ENCODE data around the gene DDX51. TPM values are rescaled to one million over a fixed set of nuclear protein-coding genes. Genes with fewer than 3 reads are reported as not detected.
"Not testable (repeated sequence)": the region's sequence is repeated elsewhere in the genome, so short reads cannot be mapped to it uniquely, and the experiment has no call there.

DDX51 gene
- total and polyA plus RNA-seq, 2 donors (not counting 1 experiment from before 2014, with no cell fraction given), result 46.3 to 60.8 TPM

GRCh38 chr12:132105467-132105866 is 38.7 kb downstream of the DDX51 start:
- POLR2A ChIA-PET, result no interaction called here
- Histone ChIP-seq H3K27me3 (replicated peaks in 1 of 4; ENCODE audit: control extremely low read depth in 1 of 4, control insufficient read depth in 3 of 4, insufficient read depth in 4 of 4, low read length in 3 of 4) (no peaks in the 10 kb centered on the region), H2AFZ (ENCODE audit: insufficient read depth, low read depth, low read length, poor library complexity, severe bottlenecking) (no peak overlapping the region), H3K4me2 (replicated peaks; ENCODE audit: low read depth, low read length, poor library complexity, severe bottlenecking) (no peak overlapping the region), H3K4me1 (ENCODE audit: control insufficient read depth in 2 of 2, insufficient read depth in 2 of 2, low read length in 2 of 2) (no peaks in the 10 kb centered on the region), H3K79me2 (ENCODE audit: control insufficient read depth, insufficient read depth, low read length) (no peaks in the 10 kb centered on the region), H3K4me3 (ENCODE audit: control extremely low read depth in 1 of 5, extremely low read depth in 1 of 5, insufficient read depth in 1 of 5, low read depth in 2 of 5, low read length in 4 of 5) (no peak overlapping the region), H3K36me3 (replicated peaks in 1 of 2; ENCODE audit: control extremely low read depth in 1 of 2, control insufficient read depth in 1 of 2, extremely low read depth in 1 of 2, insufficient read depth in 2 of 2, low read length in 1 of 2) (peaks cover 2 to 25% of the 10 kb centered on the region in 2 experiments), H4K20me1 (ENCODE audit: control insufficient read depth, insufficient read depth, low read length, poor library complexity, severe bottlenecking) (no peaks in the 10 kb centered on the region), H3K9ac (ENCODE audit: low read length) (no peak overlapping the region), H3K27ac (ENCODE audit: low read length in 2 of 2) (no peak overlapping the region), H3K9me3 (ENCODE audit: control extremely low read depth in 1 of 3, control insufficient read depth in 2 of 3, insufficient read depth in 1 of 3, low read length in 2 of 3) (no peaks in the 10 kb centered on the region)
- H3K27me3 Mint-ChIP-seq, result no peaks in the 10 kb centered on the region
- intact Hi-C loops (cut with micrococcal nuclease), result no loop called here
- CTCF ChIA-PET, result interaction anchor here (0.6 kb wide), 1 partner anchor 535 kb away, joined by 3 read pairs; no protein-coding TSS in a partner anchor
- no peaks in the 10 kb centered on the region for H3K4me1 Mint-ChIP-seq
- H3K27ac Mint-ChIP-seq, result no peak overlapping the region
- ATAC-seq (ENCODE audit: low read depth) (no peak), DNase-seq (no peak)
- H3K4me3 Mint-ChIP-seq, result no peak overlapping the region
- TF ChIP-seq EZH2 (IDR thresholded peaks at IDR 0.05; ENCODE audit: borderline replicate concordance, insufficient read depth, low read depth, low read length, poor library complexity, severe bottlenecking) (no peak), CTCF (IDR thresholded peaks at IDR 0.05) (no peak)
- no peaks in the 10 kb centered on the region for H3K9me3 Mint-ChIP-seq (ENCODE audit: insufficient read depth)
- 89% methylated on average over 6 of the region's 6 CpGs for WGBS (ENCODE audit: insufficient coverage)

- POLR2A ChIA-PET, result no interaction called here
- Histone ChIP-seq H3K4me1 (ENCODE audit: control insufficient read depth in 2 of 2, insufficient read depth in 2 of 2, low read length in 2 of 2) (no peaks in the 10 kb centered on the region), H4K20me1 (ENCODE audit: control insufficient read depth, insufficient read depth, low read length, poor library complexity, severe bottlenecking) (no peaks in the 10 kb centered on the region), H3K9ac (ENCODE audit: low read length) (no peak overlapping the region), H3K79me2 (ENCODE audit: control insufficient read depth, insufficient read depth, low read length) (no peaks in the 10 kb centered on the region), H2AFZ (ENCODE audit: insufficient read depth, low read depth, low read length, poor library complexity, severe bottlenecking) (no peak overlapping the region), H3K27ac (ENCODE audit: low read length in 2 of 2) (no peak overlapping the region), H3K9me3 (ENCODE audit: control extremely low read depth in 1 of 3, control insufficient read depth in 2 of 3, insufficient read depth in 1 of 3, low read length in 2 of 3) (no peaks in the 10 kb centered on the region), H3K27me3 (replicated peaks in 1 of 4; ENCODE audit: control extremely low read depth in 1 of 4, control insufficient read depth in 3 of 4, insufficient read depth in 4 of 4, low read length in 3 of 4) (no peaks in the 10 kb centered on the region), H3K36me3 (replicated peaks in 1 of 2; ENCODE audit: control extremely low read depth in 1 of 2, control insufficient read depth in 1 of 2, extremely low read depth in 1 of 2, insufficient read depth in 2 of 2, low read length in 1 of 2) (peaks cover under 1 to 25% of the 10 kb centered on the region in 2 experiments), H3K4me2 (replicated peaks; ENCODE audit: low read depth, low read length, poor library complexity, severe bottlenecking) (no peak overlapping the region), H3K4me3 (ENCODE audit: control extremely low read depth in 1 of 5, extremely low read depth in 1 of 5, insufficient read depth in 1 of 5, low read depth in 2 of 5, low read length in 4 of 5) (no peak overlapping the region)
- DNase-seq, result no peak
- H3K27me3 Mint-ChIP-seq, result no peaks in the 10 kb centered on the region
- intact Hi-C loops (cut with micrococcal nuclease), result no loop called here
- no peaks in the 10 kb centered on the region for H3K4me1 Mint-ChIP-seq
- CTCF ChIA-PET, result no interaction called here
- H3K4me3 Mint-ChIP-seq, result no peak overlapping the region
- H3K9me3 Mint-ChIP-seq (ENCODE audit: insufficient read depth), result no peaks in the 10 kb centered on the region
- TF ChIP-seq EZH2 (IDR thresholded peaks at IDR 0.05; ENCODE audit: borderline replicate concordance, insufficient read depth, low read depth, low read length, poor library complexity, severe bottlenecking), result no peak
- no peak for TF ChIP-seq CTCF (IDR thresholded peaks at IDR 0.05)
- 95% methylated on average over 17 of the region's 26 CpGs for WGBS (ENCODE audit: insufficient coverage)
- no peak overlapping the region for H3K27ac Mint-ChIP-seq
- no peak for ATAC-seq (ENCODE audit: low read depth)
Observed at GRCh38 chr12:132103542-132104308, 40.4 kb downstream of the DDX51 start.

- H3K9ac ChIP-seq (ENCODE audit: low read length); H3K9me3 Mint-ChIP-seq (ENCODE audit: insufficient read depth); H3K4me3 Mint-ChIP-seq; H2AFZ ChIP-seq (ENCODE audit: insufficient read depth, low read depth, low read length, poor library complexity, severe bottlenecking); CTCF ChIA-PET; DNase-seq; H3K27me3 Mint-ChIP-seq; ATAC-seq (ENCODE audit: low read depth); H4K20me1 ChIP-seq (ENCODE audit: control insufficient read depth, insufficient read depth, low read length, poor library complexity, severe bottlenecking); H3K4me2 ChIP-seq (replicated peaks; ENCODE audit: low read depth, low read length, poor library complexity, severe bottlenecking); H3K9me3 ChIP-seq (ENCODE audit: control extremely low read depth in 1 of 3, control insufficient read depth in 2 of 3, insufficient read depth in 1 of 3, low read length in 2 of 3); H3K79me2 ChIP-seq (ENCODE audit: control insufficient read depth, insufficient read depth, low read length); H3K27ac ChIP-seq (ENCODE audit: low read length in 2 of 2); POLR2A ChIA-PET; H3K4me1 Mint-ChIP-seq; H3K4me3 ChIP-seq (ENCODE audit: control extremely low read depth in 1 of 5, extremely low read depth in 1 of 5, insufficient read depth in 1 of 5, low read depth in 2 of 5, low read length in 4 of 5); H3K27ac Mint-ChIP-seq; H3K27me3 ChIP-seq (replicated peaks in 1 of 4; ENCODE audit: control extremely low read depth in 1 of 4, control insufficient read depth in 3 of 4, insufficient read depth in 4 of 4, low read length in 3 of 4); H3K4me1 ChIP-seq (ENCODE audit: control insufficient read depth in 2 of 2, insufficient read depth in 2 of 2, low read length in 2 of 2); intact Hi-C loops (cut with micrococcal nuclease): not testable (repeated sequence)
- WGBS (ENCODE audit: insufficient coverage), result 91% methylated on average over 14 of the region's 14 CpGs
- peaks cover 0 to 24% of the 10 kb centered on the region in 2 experiments for H3K36me3 ChIP-seq (replicated peaks in 1 of 2; ENCODE audit: control extremely low read depth in 1 of 2, control insufficient read depth in 1 of 2, extremely low read depth in 1 of 2, insufficient read depth in 2 of 2, low read length in 1 of 2)
Observed at GRCh38 chr12:132103072-132103471, 41.0 kb downstream of the DDX51 start.

Measured in B cell (primary cell).